ENCODE measurements around the gene IPO9.

IPO9 gene

GRCh38 chr1:201828820-201829774, at the start of gene IPO9:
TSS of gene IPO9 (plus strand) at chr1:201829157. CDS start at chr1:201829210, 53 bp downstream.
- peak; percentile 37 to 95 (median 83) for DNase-seq

GRCh38 chr1:201779351-201779880, 49.5 kb upstream of the IPO9 start:
- DNase-seq: no peak

DNA sequence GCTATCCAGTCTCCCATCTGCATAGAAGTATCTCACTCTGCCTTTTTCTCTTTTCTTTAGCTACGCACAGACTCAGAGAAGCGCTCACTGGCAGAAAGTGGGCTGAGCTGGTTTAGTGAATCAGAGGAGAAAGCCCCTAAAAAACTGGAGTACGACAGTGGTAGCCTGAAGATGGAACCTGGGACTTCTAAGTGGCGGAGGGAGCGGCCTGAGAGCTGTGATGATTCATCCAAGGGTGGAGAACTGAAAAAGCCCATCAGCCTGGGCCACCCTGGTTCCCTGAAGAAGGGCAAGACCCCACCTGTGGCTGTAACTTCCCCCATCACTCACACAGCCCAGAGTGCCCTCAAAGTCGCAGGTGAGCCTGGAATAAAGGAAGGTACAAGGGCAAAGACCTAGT, 48.0 kb upstream of the IPO9 start:
- DNase-seq: no peak

GRCh38 chr1:201781437-201781836, 47.5 kb upstream of the IPO9 start:
- no peak for DNase-seq

DNA sequence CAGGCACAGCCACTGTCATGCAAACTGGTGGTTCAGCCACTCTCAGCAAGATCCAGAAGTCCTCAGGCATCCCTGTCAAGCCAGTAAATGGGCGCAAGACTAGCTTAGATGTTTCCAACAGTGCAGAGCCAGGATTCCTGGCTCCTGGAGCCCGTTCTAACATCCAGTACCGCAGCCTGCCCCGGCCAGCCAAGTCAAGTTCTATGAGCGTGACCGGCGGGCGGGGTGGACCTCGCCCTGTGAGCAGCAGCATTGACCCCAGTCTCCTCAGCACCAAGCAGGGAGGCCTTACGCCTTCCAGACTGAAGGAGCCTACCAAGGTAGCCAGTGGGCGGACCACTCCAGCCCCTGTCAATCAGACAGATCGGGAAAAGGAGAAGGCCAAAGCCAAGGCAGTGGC, 46.6 kb upstream of the IPO9 start:
- DNase-seq: no peak

- DNase-seq: no peak
These were observed 45.9 kb upstream of the IPO9 start for GRCh38 chr1:201783058-201783457.

- no peak for DNase-seq
These were observed 45.4 kb upstream of the IPO9 start for GRCh38 chr1:201783572-201783971.

- no peak for DNase-seq
These were observed 43.7 kb upstream of the IPO9 start for GRCh38 chr1:201785291-201785690.

DNA sequence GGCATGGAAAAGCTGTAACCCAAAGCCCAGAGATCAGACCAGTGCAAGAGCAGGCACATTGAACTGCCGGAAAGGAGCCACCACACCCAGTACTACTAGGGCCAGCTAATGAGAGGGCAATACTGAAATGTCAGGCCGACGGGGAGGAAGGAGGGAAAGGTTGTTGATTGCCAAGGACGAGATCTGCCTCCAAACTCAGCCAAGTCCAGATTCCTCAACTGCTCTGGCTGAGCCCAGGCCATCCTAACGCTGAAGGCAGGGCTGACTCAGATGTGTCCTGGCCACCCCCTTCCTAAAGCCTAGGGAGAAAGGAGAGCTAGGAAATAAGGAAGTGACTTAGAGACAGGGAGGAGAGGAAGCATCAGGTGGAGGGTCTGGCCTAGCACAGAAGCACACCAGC, 42.1 kb upstream of the IPO9 start:
- DNase-seq: no peak

- DNase-seq: no peak
These were observed 40.7 kb upstream of the IPO9 start for GRCh38 chr1:201788296-201788695.

DNA sequence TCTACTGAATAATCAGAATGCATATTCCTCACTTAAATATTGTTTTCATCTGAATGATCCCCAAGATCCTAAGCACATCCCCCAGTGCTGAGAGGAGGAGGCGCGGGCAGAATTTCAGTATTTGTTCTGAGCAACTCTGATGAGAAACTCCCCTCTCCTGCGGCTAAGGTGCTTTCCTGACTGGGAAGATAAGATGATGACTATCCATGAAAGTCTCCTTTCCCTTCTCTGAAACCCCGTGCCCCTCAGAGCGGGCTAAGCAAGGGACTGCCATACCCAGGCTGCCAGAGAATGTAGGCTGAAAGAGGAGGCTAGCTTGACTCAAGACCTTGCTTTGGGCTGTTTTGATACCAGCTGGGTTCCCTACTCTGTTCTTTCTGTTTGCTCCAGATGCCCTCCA, 39.7 kb upstream of the IPO9 start:
- no peak for DNase-seq

DNA sequence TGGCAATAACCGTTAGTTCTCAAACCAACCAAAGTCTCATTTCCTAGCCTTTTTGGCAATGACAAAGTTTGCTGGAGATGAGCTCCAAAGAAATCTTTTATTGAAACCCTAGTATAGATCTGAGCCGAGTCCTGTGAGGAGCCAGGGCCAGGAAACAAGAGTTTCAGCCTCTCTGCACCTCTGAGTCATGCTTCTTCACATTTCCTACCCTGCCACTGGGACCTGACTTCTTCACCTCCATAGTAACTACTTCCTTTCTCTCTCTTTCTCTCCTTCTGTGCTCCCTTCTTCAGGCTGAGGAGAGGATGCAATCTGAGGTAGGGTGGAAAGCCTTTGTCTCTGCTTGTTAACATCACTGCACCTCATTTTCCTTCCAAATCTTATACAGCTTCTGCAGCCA, 38.7 kb upstream of the IPO9 start:
- DNase-seq: peak in 1 of 51 donors; percentile 9

DNA sequence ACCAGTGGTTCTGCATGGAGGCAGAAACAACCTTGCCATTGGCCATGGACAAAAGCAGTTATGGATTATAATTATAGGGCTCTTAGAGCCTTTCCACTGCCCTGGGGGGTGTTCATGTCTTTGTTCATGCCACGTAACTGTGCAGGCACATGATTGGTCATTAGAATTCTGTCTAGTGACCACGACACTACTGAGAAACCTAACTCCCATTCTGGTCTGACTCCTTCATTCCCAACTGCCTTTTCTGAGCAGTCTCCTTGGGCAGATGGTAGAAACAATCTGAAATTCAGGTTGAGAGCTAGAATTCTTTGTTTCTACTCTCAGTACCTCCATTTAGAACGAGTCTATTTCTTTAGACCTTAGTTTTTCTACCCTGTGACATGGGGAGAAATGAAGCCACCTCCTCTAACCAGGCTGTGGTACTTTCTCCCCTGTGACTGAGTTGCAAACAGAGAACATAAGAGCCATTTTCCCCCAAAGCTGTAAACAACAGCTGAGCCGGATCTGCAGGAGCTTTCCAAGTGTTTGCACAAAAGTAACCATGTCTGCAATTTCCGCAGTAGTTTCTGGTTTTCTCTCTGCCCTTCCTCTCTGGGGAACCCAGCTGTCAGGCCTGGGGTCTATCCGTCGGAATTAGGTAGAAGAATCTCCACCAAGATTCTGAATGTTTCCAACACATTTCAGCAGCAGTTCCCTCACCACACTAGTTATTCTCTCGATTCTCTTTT, 37.7 kb upstream of the IPO9 start:
- peak in 19 of 51 donors; percentile 6 to 78 (median 36) for DNase-seq

- DNase-seq: peak in 2 of 51 donors; percentile 56 to 65
These were observed 37.2 kb upstream of the IPO9 start for GRCh38 chr1:201791779-201792173.

DNA sequence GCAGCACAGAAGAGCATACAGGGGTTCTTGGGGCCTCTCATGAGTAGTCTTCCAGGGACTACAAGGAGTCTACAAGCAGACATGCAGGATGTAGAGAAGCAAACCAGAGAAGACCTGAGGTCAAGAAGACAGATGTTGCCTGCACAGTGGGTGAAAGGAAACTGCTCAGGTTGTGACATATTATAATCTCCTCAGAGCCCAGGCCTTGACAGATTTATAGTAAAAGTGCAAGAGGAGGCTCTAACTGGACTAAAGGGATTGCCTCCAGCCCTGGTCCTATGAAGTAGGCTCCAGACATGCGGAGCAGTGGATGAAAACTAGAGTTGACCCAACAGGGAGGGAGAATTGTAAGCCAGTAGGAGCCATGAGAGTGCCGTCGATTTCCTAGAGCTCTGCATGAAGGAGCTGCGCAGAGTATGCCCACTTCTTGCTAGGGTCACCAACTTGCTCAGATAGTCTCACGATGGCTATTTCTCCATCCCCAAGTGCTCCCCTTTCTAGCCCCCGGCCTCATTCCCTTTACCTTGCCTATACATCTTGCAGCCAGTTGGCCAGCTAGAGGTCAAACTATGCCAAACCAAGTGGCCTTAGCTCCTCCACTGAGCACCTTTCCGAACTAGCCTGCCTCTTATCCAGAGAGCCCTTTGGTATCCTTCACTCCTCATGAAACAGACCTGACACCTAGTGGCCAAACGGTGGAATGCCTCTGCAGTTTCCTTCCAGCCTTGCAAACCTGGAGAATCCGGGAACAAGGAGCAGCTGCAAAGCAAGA, 36.2 kb upstream of the IPO9 start:
- DNase-seq: peak in 46 of 51 donors; percentile 16 to 90 (median 66)

- DNase-seq: no peak
These were observed 35.5 kb upstream of the IPO9 start for GRCh38 chr1:201793306-201793925.

- DNase-seq: peak in 1 of 51 donors; percentile 40
These were observed 33.9 kb upstream of the IPO9 start for GRCh38 chr1:201795066-201795465.

- no peak for DNase-seq
These were observed 28.7 kb upstream of the IPO9 start for GRCh38 chr1:201800246-201800645.

DNA sequence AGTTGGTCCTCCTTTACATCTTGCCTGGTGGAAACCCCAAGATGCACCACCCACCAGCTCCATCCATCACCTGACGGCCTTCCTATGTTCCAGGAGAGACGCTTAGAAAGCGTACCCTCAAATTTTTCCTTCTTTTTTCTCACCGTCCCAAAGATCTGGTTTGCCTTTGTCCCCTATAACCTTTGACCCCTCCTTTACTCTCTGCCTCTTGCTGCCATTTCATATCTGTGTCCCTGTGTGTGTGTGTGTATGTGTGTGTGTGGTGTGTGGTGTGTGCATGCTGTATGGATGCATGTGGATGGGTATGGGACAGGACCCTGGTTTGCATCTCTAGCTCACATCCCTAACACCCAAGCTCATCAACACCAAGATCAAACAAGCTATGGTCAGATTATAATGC, 22.2 kb upstream of the IPO9 start:
- DNase-seq: no peak

DNA sequence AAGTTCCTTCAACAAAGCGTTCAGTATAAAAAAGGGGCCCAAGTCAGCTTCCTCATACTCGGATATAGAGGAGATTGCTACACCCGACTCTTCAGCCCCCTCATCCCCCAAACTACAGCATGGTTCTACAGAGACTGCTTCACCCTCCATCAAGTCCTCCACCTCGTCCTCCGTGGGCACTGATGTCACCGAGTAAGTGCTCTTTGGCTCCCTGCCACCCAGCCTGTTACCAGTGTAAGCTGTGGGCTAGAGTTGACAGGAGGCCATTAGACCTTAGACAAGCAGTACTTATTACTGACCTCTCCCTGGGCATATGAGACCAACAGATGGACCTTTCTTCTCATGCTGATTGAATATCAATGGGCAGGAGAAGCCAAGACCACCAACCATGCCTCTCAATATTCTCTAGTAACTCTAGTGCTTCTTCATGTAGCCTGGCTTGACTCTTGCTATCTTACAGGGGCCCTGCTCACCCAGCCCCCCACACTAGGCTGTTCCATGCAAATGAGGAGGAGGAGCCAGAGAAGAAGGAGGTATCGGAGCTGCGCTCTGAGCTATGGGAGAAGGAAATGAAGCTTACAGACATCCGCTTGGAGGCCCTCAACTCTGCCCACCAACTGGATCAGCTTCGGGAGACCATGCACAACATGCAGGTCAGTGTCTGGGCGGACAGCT, 20.9 kb upstream of the IPO9 start:
- no peak for DNase-seq

DNA sequence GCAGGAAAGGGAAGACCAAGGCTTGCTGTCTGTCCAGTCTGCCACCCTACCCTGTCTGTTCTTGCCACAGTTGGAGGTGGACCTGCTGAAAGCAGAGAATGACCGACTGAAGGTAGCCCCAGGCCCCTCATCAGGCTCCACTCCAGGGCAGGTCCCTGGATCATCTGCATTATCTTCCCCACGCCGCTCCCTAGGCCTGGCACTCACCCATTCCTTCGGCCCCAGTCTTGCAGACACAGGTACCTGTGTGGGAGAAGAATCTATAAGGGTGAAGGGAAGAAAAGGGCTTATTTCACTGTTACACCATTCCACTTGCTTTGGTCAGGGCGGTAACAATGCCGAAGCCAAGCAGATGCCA, 20.3 kb upstream of the IPO9 start:
- DNase-seq: no peak

All from hypothalamus (tissue), 51 donors.